Stimulated activated CD4-positive, alpha-beta T cell treated with anti-CD3 and anti-CD28 coated beads, Interleukin-2, amount 100 ng/mL, for 48 hours (primary cell): ENCODE results near the gene GEMIN4.
A peak's percentile ranks its signal among the peaks of the same experiment; 100 is the strongest.
"Not testable (repeated sequence)": the region's sequence is repeated elsewhere in the genome, so short reads cannot be mapped to it uniquely, and the experiment has no call there.

Experiments
- DNase-seq, 2 donors: peaks; one replicate each; pipeline ENCODE4 v3.0.0-alpha.2; 2020

Gene GEMIN4

DNA sequence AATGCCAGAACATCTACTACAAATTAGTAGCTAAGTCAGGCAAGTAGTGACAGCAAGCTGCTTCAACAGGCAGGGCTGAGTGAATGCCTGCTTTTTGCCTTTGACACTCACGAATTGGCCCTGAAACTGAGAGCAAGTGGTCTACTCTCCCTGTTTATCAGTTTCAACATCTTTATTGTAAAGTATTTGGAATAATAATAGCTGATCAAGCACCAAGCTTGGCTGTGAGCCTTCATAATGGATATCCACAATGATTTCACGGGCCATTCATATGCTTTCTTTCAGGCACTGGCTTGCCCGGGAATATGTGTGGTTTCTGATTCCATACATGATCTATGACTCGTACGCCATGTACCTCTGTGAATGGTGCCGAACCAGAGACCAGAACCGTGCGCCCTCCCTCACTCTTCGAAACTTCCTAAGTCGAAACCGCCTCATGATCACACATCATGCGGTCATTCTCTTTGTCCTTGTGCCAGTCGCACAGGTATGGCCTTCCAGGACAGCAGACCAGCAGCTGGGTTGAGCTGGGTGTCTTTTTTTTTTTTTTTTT is 14.4 kb downstream of the GEMIN4 start:
- no peak for DNase-seq

DNA sequence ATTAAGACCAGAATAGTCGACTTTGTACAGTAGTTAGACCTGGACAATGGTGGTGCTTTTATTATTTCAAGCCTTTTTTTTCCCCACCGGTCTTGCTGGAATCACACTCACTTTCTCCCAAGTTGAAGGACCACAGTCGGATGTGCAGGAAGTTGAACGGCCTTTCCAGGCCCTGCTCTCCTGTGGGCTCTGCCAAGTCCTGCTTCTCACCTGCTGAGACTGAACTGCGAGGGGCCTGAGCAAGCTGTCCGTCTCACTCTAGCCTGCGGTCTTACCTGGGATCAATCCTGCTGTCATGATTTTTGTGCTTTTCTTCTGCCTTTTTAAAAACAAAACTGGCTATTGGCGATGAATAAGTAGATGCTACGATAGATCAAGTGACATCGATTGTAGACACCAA is 18.3 kb downstream of the GEMIN4 start:
- no peak for DNase-seq

DNA sequence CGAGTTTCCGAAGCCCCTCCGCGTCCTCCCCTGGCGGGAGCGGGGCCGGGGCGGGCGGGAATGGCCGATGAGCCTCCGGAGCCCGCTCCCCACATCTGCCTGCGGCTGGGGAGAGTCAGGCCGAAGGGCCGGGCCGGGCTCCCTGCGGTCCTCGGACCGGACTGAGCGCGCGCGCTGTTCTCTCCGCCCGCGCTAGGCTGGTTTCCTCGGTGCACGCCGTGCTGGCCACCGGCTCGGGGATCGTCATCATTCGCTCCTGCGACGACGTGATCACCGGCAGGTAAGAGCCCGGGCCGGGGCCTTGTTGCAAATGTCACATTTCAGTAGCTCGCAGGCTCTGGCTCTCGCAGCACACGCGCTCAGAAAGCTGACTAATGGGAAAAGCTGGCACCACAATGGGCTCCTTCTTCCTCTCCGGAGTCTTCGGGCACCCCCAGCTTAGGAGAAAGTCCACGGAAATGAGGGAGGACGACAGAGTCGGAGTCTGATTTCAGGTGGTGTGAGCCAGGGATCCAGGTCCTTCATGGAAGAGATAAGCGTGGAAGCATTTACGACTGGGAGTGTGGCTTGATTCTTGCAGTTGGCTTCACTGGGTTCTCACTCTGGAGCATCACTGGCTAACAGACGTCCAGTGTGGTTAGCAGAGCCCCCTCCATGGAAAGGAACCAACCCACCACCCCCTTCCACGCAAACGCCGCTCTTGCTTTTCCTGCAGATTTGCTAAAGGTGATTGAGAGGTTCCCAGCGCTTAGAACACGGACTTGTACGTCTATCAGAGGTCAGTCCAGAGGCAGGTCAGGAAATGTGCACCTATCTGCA is 19.0 kb downstream of the GEMIN4 start:
- peak; percentile 39 to 57 for DNase-seq

DNA sequence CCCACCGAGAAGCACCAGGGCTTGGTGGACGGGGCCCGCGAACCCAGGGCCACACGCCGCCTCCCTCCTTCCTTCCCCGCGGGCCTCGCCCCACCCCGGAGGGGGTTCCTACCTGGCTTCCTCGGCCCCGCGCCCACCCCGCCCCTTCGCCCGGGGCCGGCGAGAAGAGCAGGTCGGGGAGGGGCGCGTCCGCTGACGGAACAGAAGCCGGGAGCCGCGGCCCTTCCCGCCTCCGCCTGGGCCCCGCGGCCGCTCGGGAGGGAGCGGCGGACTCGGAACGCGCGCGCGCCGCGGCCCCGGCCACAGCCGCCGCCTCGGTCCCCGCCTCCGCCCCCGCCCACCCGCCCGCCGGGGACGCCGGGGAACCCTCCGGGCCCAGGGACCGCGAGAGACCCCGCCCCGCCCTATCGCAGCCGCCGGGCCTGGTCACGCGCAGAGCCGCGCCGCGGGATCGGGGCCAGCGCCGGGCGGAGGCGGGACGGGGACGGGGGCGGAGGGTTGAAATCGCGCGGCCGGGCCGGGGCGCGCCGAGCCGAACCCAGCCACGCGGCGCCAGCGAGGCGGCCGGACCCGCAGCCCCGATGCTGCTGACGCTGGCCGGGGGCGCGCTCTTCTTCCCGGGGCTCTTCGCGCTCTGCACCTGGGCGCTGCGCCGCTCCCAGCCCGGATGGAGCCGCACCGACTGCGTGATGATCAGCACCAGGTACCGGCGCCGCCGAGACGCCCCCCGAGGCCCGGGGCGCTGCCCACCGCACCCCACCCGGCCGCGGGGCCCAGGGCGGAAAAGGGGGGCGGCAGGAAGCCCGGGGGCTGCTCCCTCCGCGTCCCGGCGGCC is 19.8 kb downstream of the GEMIN4 start, which contains the start of gene TLCD3A:
TSS of gene TLCD3A (plus strand) at position 530 of the 835 bp plus-strand sequence. CDS start at position 582, 52 bp downstream.
- peak; percentile 37 to 52 for DNase-seq

DNA sequence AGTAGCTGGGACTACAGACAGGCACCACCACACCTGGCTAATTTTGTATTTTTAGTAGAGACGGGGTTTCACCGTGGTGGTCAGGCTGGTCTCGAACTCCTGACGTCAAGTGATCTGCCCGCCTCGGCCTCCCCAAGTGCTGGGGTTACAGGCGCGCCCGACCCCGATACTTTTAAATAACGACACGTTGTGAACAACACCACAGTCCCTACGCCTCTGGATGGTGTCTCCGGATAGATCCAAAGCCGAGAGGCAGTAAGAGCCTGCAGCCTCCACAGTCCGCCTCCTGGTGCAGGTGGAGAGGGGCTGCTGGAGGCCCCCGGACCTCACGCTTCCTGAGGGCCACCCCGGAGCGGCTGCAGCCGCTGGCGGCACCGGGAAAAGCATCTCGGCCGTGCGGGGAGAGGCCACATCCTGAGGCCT is 20.4 kb downstream of the GEMIN4 start:
- DNase-seq: no peak

DNA sequence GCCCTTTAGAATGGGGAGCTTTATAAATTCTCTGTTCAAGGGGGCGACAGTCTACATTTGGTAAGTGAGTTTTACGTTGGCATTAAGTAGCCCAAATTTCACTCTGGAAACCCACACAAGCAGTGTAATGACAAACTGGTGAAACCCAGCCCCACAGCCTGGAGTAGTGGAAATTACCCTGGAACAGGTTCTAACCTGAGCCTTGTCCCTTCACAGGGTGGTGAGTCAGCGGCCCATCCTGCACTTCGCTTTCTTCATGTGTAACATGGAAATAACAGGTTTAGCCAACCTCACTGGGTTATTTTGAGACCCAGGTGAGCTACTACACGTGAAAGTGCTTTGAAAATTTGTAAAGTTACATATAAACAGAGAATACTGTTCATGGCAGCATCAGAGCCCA is 23.2 kb downstream of the GEMIN4 start:
- DNase-seq: no peak

DNA sequence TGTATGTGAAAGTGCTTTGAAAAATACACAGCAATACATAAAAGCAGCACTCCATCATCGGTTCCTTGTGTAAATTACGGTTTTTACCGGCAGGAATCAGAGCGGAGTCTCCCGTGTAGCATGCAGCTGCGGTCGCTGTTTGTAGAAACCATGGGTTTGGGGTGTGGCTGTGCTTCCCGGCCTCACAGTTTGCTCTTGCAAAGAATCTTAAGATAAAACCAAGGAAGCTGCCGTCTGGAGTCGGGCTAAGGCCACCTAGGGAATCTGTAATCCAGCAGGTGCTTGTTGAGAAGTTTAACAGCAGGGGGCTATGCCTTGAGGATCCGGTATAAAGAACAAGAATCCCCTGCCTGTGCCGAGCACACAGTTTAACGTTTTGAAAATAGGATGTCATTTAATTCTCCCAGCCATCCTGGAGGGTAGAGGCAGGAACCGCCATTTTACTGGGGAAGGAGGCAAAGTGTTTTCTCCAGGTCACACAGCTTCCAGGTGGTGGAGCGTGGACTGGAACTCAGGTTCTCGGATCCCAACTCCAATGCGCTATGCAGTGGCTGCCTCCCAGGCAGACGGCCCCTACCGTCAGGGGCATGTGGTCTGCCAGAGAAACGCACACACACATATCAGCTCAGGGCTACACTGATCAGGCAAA is 25.7 kb downstream of the GEMIN4 start:
- no peak for DNase-seq

DNA sequence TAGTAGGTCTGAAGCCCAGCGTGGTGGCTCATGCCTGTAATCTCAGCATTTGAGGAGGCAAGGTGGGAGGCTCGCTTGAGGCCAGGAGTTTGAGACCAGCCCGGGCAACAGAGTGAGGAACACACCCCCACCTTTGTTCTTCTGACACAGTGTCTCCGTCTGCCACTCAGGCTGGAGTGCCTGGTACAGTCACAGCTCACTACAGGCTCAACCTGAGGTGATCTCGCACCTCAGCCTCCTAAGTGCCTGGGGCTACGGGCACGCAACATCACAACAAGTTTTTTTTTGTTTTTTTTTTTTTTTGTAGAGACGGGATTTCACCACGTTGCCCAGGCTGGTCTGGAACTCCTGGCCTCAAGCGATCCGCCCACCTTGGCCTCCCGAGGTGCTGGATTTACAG is 26.3 kb downstream of the GEMIN4 start:
- DNase-seq: no peak

DNA sequence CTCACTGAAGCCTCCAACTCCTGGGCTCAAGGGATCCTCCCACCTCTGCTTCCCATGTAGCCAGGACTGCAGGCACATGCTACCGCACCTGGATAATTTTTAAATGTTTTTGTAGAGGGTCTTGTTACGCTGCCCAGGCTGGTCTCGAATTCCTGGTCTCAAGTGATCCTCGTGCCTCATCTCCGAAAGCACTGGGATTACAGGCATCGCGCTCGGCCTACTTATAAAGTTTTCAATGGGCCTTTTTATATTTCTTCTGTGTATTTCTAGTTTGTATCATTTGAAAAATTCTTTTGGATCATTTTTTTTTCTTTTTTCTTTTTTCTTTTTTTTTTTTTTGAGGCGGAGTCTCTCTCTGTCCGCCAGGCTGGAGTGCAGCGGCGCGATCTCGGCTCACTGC is 27.0 kb downstream of the GEMIN4 start:
- DNase-seq: no peak

DNA sequence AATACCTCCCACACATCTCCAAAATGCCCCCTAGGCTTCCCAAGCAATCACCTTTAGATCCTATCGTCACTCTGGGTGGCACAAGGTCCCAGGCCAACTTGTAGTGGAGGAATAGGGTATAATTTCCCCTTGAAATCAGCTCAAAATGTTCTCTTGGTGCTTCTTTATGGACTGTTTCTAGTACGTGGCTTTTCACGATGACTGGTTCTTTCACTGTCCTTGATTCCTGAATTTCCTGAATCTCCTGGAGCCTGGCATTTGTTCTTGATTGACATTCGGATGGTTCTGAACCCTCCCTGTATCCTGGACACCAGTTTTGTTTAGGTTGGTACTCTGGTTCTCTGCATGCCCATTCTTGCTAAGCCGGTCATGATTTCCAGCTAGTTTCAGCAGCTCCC is 30.5 kb downstream of the GEMIN4 start:
- no peak for DNase-seq

DNA sequence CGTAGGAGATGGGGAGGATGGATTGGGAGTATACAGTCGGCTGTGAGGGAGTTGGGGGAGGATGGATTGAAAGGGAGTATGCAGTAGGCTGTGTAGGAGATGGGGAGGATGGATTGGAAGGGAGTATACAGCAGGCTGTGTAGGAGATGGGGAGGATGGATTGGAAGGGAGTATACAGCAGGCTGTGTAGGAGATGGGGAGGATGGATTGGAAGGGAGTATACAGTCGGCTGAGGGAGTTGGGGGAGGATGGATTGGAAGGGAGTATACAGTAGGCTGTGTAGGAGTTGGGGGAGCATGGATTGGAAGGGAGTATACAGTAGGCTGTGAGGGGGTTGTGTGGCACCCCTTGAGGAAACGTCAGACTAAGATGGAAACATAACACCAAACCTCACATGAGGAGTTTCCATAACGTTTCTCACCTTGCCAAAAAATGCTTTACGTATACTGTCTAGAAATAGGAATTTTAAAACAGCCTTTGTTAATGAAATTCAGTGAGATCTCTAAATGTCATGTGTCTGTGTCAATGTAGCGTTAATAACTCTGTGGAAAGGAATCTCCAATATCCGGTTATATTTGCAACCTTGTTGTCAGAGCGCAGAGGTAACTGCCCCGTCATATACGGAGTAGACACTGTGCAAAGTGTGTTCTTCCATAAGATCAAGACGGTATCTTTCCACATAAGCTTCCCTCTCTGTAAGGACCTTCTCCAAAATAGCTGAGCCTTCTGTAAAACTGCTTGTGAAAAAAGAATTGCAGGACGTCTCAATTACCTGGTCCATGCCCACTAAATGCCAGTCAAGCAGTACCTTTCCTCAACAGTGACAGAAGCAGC is 31.1 kb downstream of the GEMIN4 start:
- DNase-seq: no peak

DNA sequence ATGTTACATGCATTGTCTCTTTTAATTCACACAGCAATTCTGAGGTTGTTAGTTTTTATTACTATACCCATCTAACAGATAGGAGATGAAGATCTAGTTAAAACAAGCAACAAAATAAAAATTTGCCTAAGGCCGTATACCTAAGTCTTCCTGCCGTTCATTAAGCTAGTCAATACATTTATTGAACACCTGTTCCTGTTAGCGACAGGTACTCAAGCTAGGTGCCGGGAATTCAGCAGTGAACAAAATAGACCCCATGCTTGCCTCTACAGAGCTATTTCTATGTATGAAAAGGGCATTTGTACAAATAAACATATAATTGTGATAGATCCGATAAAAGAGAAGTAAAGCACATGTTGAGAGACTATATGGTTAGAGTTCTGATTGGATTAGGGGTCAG is 34.0 kb downstream of the GEMIN4 start:
- DNase-seq: no peak

DNA sequence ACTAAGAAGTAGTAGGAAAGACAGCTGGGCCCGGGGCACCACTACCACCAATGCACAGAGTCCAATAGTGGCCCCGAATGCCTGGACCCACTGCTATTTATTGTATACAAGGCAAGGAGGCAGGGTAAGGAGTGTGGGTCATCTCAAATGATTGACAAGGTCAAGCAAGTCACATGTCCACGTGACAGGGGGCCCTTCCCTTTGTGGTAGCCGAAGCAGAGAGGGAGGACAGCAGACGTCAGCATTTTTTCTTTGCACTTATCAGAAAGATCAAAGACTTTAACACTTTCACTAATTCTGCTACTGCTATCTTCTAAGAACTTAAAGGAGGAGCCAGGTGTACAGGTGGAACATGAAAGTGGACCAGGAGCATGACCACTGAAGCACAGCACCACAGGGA is 43.9 kb downstream of the GEMIN4 start:
- DNase-seq: no peak

DNA sequence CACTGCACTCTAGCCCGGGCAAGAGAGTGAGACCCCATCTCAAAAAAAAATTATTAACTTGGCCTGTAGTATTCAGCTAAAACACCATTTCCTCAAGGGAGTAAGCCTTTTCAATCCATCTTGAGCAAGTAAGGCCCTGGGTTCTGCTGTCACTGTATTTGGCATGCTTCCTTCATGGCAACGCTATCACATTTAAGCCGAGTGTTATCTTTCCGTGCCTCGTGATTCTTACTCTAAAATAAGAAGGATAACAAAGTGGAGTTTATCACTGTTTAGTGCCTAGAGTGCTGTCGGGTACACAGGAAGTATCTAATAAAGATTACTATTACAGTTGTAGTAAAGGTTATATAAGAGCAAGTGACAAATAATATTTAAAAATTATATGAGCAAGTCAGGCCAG is 46.2 kb downstream of the GEMIN4 start:
- DNase-seq: no peak

DNA sequence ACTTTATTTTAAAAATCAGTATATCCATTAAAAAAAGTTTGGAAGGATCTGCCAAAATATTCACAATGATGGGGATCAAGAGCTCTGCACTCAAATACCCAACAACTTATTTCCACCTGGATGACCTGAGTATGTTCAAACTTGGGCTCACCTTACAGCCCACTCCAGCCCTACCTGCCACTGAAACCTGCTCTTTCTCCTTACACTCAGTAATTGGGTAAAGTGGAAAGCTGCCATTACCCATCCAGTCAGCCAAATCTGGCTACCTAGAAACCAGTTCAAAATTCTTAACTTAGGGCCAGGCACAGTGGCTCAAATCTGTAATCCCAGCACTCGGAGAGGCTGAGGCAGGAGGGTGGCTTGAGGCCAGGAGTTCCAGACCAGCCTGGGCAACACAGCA is 47.1 kb downstream of the GEMIN4 start:
- no peak for DNase-seq

DNA sequence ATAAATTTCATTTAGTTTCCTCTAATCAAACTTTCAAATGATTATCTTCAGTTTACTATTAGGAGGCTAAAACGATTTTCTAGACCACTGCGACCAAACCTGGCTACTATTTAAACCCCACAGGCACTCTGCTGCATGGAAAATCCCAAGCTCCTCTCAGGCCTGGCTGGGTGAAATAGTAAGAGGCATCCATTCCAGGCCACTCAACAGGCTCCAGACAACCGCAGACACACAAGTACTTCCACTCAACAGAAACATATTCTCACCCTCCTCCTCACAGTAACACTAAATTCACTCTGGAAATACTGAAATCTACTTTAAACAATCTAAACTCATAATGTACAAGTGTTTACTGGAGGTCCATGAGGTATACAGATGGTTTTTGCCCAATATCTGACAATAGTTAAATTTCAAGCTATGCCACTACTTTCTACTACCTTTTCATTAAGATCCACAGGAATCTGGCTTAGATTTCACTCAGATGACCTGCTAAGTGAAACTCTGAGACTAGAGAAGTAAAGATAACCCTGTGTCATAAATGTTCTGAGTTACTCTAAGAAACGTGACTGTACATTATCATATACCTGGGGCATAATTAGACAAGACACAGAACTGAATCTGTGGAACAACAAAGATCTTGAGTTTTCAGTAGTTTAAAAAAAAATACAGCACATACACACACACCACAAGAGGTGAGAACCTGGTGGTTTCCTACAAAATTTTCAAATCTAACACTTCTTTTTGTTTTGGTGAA is 47.8 kb downstream of the GEMIN4 start:
- DNase-seq: no peak

DNA sequence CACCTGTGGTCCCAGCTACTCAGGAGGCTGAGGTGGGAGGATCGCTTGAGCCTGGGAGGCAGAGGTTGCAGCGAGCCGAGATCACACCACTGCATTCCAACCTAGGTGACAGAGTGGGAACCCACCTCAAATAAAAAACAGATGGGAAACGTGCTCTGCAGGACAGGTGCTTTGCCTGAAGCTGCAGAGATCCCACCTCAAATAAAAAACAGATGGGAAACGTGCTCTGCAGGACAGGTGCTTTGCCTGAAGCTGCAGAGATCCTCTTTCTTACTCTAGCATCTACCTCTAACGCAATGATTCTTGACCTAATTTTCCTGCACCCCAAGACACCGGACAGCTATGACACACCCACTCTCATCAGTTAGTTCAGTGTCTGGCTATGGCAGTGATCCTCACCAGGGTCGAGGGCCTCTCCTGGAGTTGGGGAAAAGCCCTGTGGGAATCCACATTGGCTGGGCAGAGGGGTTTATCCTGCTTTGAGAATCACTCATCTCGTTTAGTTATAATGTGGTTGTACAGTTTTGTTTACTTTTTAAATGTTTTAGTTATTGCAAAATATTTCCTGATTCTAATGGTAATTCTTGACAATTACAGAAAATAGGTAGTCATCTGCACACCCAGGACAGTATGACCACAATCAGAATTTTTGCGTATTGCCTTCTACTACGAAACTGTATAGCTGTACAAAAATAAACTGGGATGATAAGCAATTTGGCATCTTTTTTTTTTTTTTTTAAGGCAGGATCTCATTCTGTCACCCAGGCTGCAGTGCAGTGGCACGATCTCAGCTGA is 48.8 kb downstream of the GEMIN4 start:
- DNase-seq: no peak

DNA sequence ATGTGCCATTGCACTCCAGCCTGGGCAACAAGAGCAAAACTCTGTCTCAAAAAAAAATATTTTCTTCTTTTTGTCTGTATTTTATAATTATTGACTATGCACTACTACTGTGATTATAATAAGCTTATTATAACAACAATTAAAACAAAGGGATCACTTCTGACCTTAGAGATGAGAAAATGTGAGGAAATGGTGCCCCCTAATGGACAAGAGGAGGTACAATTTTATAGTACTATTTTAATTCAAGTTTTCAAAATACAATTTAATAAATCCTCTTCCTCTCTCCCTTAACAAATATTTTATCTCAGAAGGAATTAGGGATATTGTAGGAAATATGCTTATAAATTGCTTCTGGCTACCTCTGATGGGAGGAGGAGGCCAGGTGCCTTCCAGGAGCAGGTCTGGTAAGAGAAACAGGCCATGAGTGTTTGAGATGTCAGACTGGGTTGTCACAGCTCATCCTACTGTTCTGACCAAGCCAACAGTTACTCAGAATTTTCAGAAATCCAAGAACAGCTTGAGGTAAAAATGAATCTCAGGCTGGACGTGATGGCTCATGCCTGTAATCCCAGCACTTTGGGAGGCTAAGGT is 51.5 kb downstream of the GEMIN4 start:
- DNase-seq: no peak

DNA sequence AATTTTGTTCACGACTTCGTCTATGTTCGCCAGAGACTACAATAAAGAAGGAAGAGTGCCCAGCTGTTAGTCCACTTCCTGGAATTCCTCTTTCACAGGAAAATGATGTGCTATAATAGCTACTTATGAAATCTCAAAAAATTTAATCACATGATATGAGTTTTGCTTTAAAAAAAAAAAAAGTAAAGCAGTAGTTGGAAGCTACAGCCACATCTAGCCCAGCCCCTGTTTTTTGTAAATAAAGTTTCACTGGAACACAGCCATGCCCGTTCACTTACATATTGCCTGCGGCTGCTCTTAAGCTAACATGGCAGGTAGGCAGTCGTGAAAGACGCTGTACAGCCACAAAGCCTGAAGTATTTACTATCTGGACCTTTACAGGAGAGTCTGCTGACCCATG is 52.7 kb downstream of the GEMIN4 start:
- no peak for DNase-seq

DNA sequence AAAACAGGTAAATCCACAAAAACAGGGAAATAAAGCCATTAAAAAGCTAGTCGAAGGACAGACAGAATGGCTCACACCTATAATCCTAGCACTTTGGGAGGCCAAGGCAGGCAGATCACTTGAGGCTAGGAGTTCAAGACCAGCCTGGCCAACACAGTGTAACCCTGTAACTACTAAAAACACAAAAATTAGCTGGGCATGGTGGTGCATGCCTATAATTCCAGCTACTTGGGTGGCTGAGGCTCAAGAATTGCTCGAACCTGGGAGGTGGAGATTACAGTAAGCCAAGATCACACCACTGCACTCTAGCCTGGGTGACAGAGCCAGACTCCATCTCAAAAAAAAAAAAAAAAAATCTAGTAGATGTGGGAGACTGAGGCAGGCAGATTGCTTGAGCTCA is 54.0 kb downstream of the GEMIN4 start:
- DNase-seq: not testable (repeated sequence)
